NCI-H2227 (cell line): ENCODE measurements around the gene NSD1.
"Not testable (repeated sequence)": the region's sequence is repeated elsewhere in the genome, so short reads cannot be mapped to it uniquely, and the experiment has no call there.

Source experiments
- DNase-seq: peaks from one replicate; lab custom pipeline; 2025; ENCODE audit not compliant: unreplicated experiment; lab: John Stamatoyannopoulos, UW

The NSD1 gene

DNA sequence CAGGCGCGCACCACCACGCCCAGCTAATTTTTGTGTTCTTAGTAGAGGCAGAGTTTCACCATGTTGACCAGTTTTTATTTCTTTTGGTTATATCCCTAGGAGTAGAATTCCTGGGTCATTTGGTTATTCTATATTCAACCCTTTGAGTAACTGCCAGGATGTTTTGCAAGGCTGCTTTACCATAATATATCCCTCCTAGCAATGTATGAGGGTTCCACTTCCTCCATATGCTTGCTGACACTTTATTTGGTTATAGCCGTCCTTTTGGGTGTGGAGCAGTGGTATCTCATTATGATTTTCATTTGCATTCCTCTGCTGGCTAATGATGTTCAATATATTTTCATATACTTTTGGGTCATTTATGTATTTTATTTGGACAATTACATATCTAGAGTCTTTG, 88.7 kb downstream of the NSD1 start:
- no peak for DNase-seq

GRCh38 chr5:177225798-177226197, 92.2 kb downstream of the NSD1 start:
- DNase-seq, result no peak

DNA sequence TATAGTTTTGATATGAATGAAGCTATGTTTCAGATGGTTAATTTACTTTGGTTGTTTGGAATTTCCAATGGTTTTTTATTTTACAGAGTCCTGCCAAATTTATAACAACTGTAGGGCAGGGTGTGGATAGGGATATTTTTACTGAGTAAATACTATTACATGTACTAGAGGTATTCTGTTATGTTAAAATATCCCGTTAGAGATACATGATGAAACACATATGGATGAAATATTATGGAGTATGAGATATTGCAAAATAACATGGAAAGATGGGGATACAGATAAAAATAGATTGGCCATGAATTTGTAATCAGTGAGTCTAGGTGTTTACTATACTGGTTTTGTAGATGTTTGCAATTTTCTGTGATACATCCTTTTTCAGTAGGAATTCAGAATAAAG, 93.3 kb downstream of the NSD1 start:
- no peak for DNase-seq

DNA sequence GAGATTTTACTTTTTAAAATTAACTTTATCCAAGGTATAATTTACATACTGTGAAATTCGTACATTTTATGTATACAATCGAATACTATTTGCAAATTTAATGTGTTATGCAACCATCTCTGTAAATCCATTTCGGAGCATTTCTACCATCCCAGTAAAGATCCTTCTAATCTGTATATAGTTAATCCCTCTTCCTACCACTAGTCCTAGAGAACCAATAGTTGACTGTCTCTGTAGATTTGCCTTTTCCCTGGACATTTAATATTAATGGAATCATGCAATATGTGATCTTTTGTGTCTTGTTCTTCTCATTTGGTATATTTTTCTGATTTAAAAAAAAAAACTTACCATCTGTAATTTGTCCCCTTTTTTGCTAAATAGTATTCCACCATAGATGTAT, 95.2 kb downstream of the NSD1 start:
- DNase-seq, result no peak

DNA sequence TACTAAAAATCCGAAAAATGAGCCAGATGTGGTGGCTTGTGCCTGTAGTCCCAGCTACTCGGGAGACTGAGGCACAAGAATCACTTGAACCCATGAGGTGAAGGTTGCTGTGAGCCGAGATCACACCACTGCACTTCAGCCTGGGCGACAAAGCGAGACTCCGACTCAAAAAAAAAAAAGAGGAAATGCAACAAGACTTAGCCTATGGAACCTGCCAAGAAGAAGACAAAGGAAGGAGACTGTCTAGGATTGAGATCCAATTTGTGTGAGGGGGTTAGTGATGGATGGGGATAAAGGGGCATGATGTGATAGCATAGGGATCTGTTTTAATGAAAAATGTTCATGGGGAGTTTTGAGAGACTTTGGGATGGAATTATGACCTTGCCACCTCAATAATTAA, 97.1 kb downstream of the NSD1 start:
- DNase-seq, result no peak

DNA sequence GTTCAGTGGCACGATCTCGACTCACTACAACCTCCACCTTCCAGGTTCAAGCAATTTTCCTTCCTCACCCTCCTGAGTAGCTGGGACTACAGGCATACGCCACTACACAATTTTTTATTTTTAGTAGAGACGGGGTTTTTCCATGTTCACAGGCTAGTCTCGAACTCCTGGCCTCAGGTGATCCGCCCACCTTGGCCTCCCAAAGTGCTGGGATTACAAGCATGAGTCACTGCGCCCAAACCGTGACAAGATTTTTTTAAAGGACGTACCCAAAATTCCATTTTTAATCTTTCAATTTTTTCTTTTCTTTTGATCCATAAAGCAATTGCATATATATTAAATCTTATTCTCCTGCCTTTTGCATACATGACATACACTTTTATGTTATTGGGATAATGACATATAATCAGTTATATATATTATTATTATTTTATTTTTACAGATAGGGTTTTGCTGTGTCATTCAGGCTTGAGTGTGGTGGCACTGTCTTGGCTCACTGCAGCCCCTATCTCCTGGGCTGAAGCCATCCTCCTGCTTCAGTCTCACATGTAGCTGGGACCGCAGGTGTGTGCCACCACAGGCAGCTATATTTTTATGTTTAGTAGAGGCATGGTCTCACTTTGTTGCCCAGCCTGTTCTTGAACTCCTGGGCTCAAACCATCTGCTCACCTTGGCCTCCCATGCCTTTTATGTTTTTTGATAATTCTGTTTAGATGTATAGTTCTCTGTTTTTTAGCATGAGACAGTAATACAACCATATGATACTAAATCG, 98.1 kb downstream of the NSD1 start:
- no peak for DNase-seq

DNA sequence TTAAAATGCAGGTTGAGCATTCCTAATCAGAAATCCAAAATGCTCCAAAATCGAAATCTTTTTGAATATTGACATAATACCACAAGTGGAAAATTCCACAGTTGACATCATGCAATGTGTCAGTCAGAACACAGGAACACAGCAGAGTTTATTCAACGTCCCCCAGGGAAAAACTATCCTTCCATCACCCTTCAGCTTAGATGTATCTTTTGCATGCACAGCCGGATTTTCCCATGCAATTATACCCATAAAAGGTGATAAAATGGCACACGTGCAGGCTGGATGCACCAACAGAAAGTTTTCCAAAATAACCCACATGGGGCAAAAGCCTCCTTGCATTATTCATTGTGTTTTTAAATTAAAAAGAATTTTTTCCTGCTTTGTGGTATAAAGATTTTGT, 98.8 kb downstream of the NSD1 start:
- DNase-seq, result no peak

GRCh38 chr5:177232761-177233160, 99.2 kb downstream of the NSD1 start:
- DNase-seq, result no peak

- DNase-seq, result no peak
These were observed 99.6 kb downstream of the NSD1 start for GRCh38 chr5:177233206-177233605.

DNA sequence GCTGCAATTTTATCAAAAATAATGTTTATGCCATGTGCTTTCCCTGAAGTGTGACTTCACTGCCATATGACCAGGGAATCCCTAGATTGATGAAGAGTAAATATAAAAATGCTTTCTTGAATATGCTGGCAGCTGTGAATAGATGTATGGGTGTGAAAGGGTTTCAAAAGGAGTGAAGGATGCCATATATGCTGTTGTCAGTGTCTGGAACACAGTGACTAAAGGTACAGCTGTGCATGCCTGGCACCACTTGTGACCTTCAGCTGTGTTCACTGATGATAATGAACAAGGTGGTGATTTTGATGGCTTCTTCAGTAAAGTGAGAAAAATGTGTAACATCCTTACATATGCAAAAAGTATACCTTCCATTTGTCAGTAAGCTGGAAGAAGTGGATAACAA, 100.2 kb downstream of the NSD1 start:
- DNase-seq, result no peak

DNA sequence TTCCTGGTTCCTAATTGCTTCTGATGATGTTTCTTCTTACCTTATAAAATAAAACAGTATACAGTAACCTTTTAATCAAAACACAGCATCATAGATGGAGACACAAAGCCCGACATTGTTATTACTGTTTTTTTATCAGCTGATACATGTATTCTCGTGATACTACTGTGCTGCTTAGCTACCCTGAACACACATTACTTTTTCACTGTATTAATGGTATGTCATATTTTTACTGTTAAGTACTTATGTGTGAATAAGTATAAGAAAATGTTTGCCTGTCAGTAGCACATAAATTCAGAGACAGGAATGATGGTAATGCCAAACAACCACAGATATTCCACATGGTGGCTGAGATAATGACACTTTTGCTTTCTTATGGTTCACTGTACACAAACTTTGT, 101.3 kb downstream of the NSD1 start:
- no peak for DNase-seq

DNA sequence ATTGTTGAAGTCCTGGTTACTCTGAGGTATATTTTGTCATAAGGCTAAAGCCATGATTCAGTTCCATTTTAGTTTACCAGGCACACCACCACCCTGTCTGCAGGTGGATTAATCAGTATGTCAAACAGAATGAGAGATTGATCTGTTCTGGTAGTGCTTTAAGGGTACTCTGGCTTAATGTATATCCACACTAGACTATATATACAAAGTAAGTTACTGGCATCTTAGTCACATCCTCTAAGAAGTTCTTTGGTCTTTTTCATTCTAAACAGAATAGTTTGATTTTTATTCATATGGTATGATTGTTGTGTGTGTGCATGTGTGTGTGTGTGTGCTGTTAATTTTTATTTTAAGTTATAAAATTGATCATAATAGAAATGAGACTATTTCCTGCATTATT, 108.2 kb downstream of the NSD1 start:
- DNase-seq, result no peak

DNA sequence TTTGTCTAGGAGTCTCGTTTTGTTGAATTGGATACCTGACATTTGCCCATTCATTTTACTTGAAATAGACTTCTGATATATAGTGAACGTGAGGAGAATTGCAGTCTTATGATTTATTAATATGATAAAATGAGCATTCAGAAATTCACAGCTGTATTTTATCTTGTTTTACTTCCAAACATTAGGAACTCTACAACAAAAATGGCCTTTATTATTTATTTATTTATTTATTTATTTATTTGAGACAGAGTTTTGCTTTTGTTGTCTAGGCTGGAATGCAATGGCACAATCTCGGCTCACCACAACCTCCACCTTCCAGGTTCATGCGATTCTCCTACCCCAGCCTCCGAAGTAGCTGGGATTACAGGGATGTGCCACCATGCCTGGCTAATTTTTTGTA, 108.7 kb downstream of the NSD1 start:
- DNase-seq, result no peak

- no peak for DNase-seq
These were observed 116.4 kb downstream of the NSD1 start for GRCh38 chr5:177249761-177250537.

DNA sequence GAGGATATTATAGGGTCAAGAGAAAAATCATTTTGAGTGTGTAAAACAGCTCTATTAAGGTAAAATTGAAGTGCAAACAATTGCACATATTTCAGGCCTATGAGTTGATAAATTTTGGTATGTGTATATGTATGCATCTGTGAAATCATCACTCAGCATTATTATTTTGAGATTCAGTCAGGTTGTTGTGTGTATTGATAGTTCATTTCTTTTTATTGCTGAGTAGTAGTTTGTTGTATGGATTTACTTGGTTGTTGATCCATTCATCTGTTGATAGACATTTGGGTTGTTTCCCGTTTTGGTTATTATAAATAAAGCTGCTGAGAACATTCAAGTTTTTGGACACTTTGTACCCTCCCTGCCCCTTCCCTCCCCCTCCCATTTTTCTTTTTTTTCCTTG, 119.7 kb downstream of the NSD1 start:
- no peak for DNase-seq

DNA sequence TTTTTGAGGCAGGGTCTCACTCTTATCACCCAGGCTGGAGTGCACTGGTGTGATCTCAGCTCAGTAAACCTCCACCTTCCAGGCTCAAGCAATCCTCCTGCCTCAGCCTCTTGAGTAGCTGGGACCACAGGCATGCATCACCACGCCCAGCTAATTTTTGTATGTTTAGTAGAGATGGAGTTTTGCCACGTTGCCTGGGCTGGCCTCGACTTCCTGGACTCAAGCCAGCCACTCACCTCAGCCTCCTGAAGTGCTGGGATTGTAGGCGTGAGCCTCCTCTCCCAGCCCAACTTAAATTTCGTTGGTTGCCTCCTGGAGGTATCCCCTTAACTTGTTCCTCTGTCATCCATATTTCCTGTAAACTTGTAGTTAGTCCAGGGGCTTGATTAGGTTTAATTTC, 122.7 kb downstream of the NSD1 start:
- no peak for DNase-seq

GRCh38 chr5:177258711-177259110, 125.1 kb downstream of the NSD1 start:
- DNase-seq, result not testable (repeated sequence)

DNA sequence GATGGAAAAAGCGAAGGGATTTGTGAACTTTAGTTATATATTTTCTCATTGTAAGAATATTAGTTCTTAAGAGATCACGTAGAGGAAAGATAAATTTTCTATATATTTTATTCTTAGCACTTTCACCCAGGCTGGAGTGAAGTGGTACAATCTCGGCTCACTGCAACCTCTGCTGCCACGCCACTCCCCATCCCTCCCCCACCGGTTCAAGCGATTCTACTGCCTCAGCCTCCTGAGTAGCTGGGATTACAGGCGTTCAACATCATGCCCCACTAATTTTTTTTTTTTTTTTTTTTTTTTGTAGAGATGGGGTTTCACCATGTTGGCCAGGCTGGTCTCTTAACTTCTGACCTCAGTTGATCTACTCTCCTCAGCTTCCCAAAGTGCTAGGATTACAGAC, 127.4 kb downstream of the NSD1 start:
- DNase-seq, result no peak

DNA sequence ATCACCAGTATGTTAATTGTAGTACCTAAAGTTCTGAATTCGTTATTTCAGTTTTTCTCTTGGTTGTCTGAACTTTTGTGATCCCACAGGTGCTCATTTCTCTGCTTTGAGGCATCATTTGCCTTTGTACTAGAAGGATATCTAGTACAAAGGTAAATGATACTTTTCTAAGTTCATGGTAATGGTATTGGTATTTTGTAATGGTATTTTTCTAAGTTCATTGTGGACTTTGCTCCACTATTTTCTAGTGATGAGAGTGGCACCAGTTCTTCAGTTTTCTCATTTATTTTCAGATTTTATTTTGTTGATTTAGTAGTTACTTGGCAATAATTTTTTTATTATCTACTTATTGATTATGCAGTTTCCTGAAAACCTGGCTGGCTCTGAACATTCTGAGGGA, 127.9 kb downstream of the NSD1 start:
- no peak for DNase-seq

- DNase-seq, result no peak
These were observed 130.6 kb downstream of the NSD1 start for GRCh38 chr5:177264178-177264577.

- DNase-seq, result no peak
These were observed 131.8 kb downstream of the NSD1 start for GRCh38 chr5:177265395-177265794.

GRCh38 chr5:177269232-177269895, 135.8 kb downstream of the NSD1 start:
- DNase-seq, result no peak
